Parathyroid adenoma (tissue), 2 donors: ENCODE results near the gene GALNT10.

ENCODE experiments used
- H2AFZ ChIP-seq: fragments of 300-600 bp; sonication (generic); one replicate; pipeline ENCODE4 v1.7.0; 2017; ENCODE audit warnings: antibody characterized with exemption, mild to moderate bottlenecking
- H3K27ac ChIP-seq: fragments of 300-600 bp; sonication (generic); one replicate; pipeline ENCODE4 v1.7.0; 2017
- H3K27me3 ChIP-seq: fragments of 300-600 bp; sonication (generic); one replicate; pipeline ENCODE4 v1.7.0; 2017; ENCODE audit warnings: low read length; ENCODE audit not compliant: control insufficient read depth, insufficient read depth
- H3K36me3 ChIP-seq: fragments of 300-600 bp; sonication (generic); one replicate; pipeline ENCODE4 v1.7.0; 2017; ENCODE audit warnings: low read length; ENCODE audit not compliant: control insufficient read depth, insufficient read depth
- H3K4me1 ChIP-seq: fragments of 300-600 bp; sonication (generic); one replicate; pipeline ENCODE4 v1.7.0; 2017; ENCODE audit warnings: control low read depth
- H3K4me2 ChIP-seq: fragments of 300-600 bp; sonication (generic); one replicate; pipeline ENCODE4 v1.7.0; 2017; ENCODE audit warnings: low read length
- H3K4me3 ChIP-seq: fragments of 300-600 bp; sonication (generic); one replicate; pipeline ENCODE4 v1.7.0; 2017; ENCODE audit warnings: low read depth, low read length
- H3K79me2 ChIP-seq: fragments of 300-600 bp; sonication (generic); one replicate; pipeline ENCODE4 v1.7.0; 2017; ENCODE audit warnings: control low read depth
- H3K9ac ChIP-seq: fragments of 300-600 bp; sonication (generic); one replicate; pipeline ENCODE4 v1.7.0; 2017; ENCODE audit warnings: mild to moderate bottlenecking
- H3K9me3 ChIP-seq: fragments of 300-600 bp; sonication (generic); one replicate; pipeline ENCODE4 v1.7.0; 2017; ENCODE audit warnings: low read length; ENCODE audit not compliant: control insufficient read depth
- TF ChIP-seq, protein P1 (sequence below): fragments of 300-600 bp; sonication (generic); IDR thresholded peaks from one replicate; pipeline ENCODE4 v1.7.0; 2017; ENCODE audit warnings: antibody characterized with exemption, mild to moderate bottlenecking
- donor health status: primary hyperparathyroidism.

Gene GALNT10, protein sequence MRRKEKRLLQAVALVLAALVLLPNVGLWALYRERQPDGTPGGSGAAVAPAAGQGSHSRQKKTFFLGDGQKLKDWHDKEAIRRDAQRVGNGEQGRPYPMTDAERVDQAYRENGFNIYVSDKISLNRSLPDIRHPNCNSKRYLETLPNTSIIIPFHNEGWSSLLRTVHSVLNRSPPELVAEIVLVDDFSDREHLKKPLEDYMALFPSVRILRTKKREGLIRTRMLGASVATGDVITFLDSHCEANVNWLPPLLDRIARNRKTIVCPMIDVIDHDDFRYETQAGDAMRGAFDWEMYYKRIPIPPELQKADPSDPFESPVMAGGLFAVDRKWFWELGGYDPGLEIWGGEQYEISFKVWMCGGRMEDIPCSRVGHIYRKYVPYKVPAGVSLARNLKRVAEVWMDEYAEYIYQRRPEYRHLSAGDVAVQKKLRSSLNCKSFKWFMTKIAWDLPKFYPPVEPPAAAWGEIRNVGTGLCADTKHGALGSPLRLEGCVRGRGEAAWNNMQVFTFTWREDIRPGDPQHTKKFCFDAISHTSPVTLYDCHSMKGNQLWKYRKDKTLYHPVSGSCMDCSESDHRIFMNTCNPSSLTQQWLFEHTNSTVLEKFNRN

DNA sequence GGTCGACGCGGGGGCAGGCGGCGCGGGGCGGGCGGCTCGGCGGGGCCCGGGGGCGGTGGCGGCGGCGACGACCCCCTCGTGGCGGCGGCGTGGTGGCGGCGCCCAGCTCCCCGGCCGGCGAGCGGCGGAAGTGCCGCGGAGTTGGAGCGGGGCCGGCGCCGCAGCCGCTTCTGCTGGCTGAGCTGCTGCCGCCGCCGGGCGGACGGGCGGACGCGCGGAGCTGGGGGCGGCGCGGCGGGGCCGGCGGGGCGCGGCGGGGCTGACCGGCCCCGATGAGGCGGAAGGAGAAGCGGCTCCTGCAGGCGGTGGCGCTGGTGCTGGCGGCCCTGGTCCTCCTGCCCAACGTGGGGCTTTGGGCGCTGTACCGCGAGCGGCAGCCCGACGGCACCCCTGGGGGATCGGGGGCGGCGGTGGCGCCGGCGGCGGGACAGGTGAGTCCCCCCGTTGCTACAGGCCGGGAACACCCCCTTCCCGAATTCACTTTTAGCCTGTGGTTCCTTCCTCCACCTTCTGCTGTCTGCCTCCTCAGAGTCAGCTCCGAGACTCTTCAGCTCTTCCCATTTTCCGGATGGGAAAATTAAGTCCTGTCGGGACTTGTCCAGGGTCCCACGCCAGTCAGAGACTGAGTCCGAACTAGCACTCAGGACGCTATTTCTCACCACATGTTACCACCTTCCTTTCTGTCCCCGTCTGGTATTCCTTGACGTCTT, at the start of gene GALNT10:
TSS of gene GALNT10 (plus strand) at position 139 of the 710 bp plus-strand sequence. CDS start at position 273, 134 bp downstream.
- Histone ChIP-seq H3K9me3 (no peaks in the 10 kb centered on the region), H3K4me1 (peaks cover 8% of the 10 kb centered on the region), H3K4me3 (peak within 1 kb of the TSS; percentile 68)

DNA sequence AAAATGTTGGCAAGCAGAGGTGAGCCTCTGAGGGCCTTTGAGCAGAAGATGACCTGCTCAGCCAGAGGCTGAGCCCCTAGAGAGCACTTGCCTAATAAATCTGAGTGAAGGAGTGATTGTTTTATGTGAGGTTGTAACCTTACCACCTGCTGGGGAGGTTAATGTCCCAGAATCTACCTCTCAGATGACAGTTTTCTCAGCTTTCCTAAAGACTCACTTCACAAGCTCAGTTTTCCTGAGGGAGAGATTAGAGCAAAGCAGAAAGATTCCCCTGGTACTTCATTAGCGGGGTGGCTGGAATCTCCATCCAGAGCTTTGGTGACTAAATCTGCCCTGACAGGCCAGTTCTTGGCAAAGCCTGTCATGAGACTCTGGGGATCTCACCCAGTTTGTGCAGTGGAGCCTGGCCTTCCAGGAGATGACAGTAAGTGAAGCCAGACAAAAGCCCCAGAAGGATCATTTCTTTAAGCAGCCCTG, 48.8 kb upstream of the GALNT10 start:
- no peaks in the 10 kb centered on the region for H3K36me3 ChIP-seq
- H3K27me3 ChIP-seq = no peaks in the 10 kb centered on the region
- no peak overlapping the region for H3K9ac ChIP-seq
- no peaks in the 10 kb centered on the region for H3K4me1 ChIP-seq
- no peak overlapping the region for H3K27ac ChIP-seq
- no peaks in the 10 kb centered on the region for H3K9me3 ChIP-seq
- H2AFZ ChIP-seq = no peak overlapping the region
- no peak overlapping the region for H3K4me2 ChIP-seq
- H3K4me3 ChIP-seq = no peak overlapping the region
- no peaks in the 10 kb centered on the region for H3K79me2 ChIP-seq
- TF ChIP-seq, protein P1, sequence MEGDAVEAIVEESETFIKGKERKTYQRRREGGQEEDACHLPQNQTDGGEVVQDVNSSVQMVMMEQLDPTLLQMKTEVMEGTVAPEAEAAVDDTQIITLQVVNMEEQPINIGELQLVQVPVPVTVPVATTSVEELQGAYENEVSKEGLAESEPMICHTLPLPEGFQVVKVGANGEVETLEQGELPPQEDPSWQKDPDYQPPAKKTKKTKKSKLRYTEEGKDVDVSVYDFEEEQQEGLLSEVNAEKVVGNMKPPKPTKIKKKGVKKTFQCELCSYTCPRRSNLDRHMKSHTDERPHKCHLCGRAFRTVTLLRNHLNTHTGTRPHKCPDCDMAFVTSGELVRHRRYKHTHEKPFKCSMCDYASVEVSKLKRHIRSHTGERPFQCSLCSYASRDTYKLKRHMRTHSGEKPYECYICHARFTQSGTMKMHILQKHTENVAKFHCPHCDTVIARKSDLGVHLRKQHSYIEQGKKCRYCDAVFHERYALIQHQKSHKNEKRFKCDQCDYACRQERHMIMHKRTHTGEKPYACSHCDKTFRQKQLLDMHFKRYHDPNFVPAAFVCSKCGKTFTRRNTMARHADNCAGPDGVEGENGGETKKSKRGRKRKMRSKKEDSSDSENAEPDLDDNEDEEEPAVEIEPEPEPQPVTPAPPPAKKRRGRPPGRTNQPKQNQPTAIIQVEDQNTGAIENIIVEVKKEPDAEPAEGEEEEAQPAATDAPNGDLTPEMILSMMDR = no peak

More for the DNA sequence above, at the start of gene GALNT10:
- Histone ChIP-seq H2AFZ (peak within 1 kb of the TSS; percentile 96), H3K36me3 (no peaks in the 10 kb centered on the region), H3K27ac (peak within 1 kb of the TSS; percentile 15), H3K79me2 (no peaks in the 10 kb centered on the region), H3K9ac (no peak within 1 kb of the TSS), H3K4me2 (peak within 1 kb of the TSS; percentile 87), H3K27me3 (no peaks in the 10 kb centered on the region)
- TF ChIP-seq, protein P1 = no peak

DNA sequence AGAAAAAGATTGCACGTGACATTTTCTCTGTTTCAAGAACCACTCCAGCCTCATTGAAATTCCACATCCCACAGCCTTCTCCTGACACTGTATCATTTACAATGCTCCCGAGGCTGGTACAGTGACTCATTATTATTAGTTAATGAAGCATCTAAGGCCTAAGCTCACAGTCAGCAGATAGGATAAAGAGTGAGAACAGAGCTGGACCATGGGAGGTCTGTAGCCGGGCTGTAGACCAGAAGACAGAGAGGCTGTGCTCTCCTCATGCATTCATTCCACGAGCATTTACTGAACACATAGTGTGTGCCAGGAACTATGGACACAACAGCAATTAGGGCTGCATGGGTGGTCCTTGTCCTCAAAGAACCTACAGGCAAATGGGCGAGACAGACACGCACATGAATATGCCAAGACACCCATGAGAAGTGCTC, 47.3 kb upstream of the GALNT10 start:
- TF ChIP-seq, protein P1 = no peak
- Histone ChIP-seq H3K4me1 (no peaks in the 10 kb centered on the region), H3K36me3 (no peaks in the 10 kb centered on the region), H3K4me3 (no peak overlapping the region), H3K9ac (no peak overlapping the region), H3K79me2 (no peaks in the 10 kb centered on the region), H3K27ac (no peak overlapping the region), H3K27me3 (no peaks in the 10 kb centered on the region), H2AFZ (no peak overlapping the region), H3K9me3 (no peaks in the 10 kb centered on the region), H3K4me2 (no peak overlapping the region)

DNA sequence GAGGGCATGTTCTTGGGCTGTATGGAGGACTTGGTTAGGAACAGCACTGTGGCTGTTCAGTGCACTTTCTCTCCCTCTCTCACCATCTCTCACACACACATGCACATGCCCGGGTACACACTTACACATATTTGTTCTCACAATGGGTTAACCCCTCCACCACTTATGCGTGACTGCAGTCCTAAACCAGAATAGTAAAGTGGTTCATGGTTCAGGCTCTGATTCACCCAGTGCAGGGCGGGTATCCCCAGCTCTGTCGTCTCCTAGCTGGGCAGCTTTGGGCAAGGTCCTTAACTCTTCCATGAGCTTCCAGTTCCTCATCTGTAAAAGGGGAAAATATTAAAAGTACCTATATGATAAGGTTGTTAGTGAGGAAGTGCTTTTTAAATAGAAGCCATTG, 45.3 kb upstream of the GALNT10 start:
- H3K4me1 ChIP-seq = no peaks in the 10 kb centered on the region
- H3K4me2 ChIP-seq = no peak overlapping the region
- H3K27ac ChIP-seq = no peak overlapping the region
- H3K36me3 ChIP-seq = no peaks in the 10 kb centered on the region
- H2AFZ ChIP-seq = no peak overlapping the region
- no peaks in the 10 kb centered on the region for H3K79me2 ChIP-seq
- H3K4me3 ChIP-seq = no peak overlapping the region
- no peak overlapping the region for H3K9ac ChIP-seq
- TF ChIP-seq, protein P1 = no peak
- H3K27me3 ChIP-seq = no peaks in the 10 kb centered on the region
- H3K9me3 ChIP-seq = no peaks in the 10 kb centered on the region
